Gastroesophageal sphincter (tissue), 4 donors: ENCODE results near the gene R3HDM2. TPM values are rescaled to one million over a fixed set of nuclear protein-coding genes. Genes with fewer than 3 reads are reported as not detected.

Experiments used
- ATAC-seq: fragments of 150-250 bp; one replicate; pipeline ENCODE4 v1.9.1; 2016; ENCODE audit warnings: mild to moderate bottlenecking, moderate library complexity
- H3K27ac ChIP-seq, 4 donors: fragments of 200-600 bp; sonication (generic) in 3 of 4; 1 replicate in 3 of 4; 2 replicates in 1 of 4; pipeline ENCODE4 v1.5.1; 2016 to 2019
- H3K27me3 ChIP-seq: fragments of 200-600 bp; sonication (generic); one replicate; pipeline ENCODE4 v1.5.1; 2019
- H3K36me3 ChIP-seq, 2 donors: fragments of 200-600 bp; sonication (generic); one replicate each; pipeline ENCODE4 v1.5.1; 2019; ENCODE audit warnings: control low read depth in 1 of 2
- H3K4me1 ChIP-seq, 3 donors: fragments of 200-600 bp; sonication (generic); 1 replicate in 2 of 3; 2 replicates in 1 of 3; pipeline ENCODE4 v1.5.1; 2016 to 2019; ENCODE audit warnings: control low read depth in 2 of 3
- H3K4me3 ChIP-seq, 2 donors: fragments of 200-600 bp; sonication (generic); one replicate each; pipeline ENCODE4 v1.5.1; 2019; ENCODE audit warnings: mild to moderate bottlenecking in 1 of 2, moderate library complexity in 1 of 2
- H3K9me3 ChIP-seq, 3 donors: fragments of 200-600 bp; sonication (generic); one replicate each; pipeline ENCODE4 v1.5.1; 2017 to 2019; ENCODE audit warnings: control low read depth in 2 of 3
- CTCF ChIP-seq, 4 experiments: fragments of 200-600 bp in 2 of 4; fragments of 450-650 bp in 2 of 4; sonication (generic) in 1 of 4; IDR thresholded peaks; one replicate each; pipeline ENCODE4 v1.5.1; 2017 to 2019; ENCODE audit warnings: antibody characterized with exemption in 4 of 4, mild to moderate bottlenecking in 2 of 4, moderate library complexity in 2 of 4
- EP300 ChIP-seq: sonication (generic); formaldehyde crosslinking; IDR thresholded peaks from one replicate; pipeline ENCODE4 v1.6.1; 2017; ENCODE audit warnings: antibody characterized with exemption, mild to moderate bottlenecking
- POLR2A ChIP-seq, 2 donors: fragments of 450-650 bp; IDR thresholded peaks; one replicate each; pipeline ENCODE4 v1.6.1; 2017; ENCODE audit warnings: antibody characterized with exemption in 2 of 2, mild to moderate bottlenecking in 2 of 2, moderate library complexity in 1 of 2
- POLR2AphosphoS5 ChIP-seq: sonication (generic); formaldehyde crosslinking; IDR thresholded peaks from one replicate; pipeline ENCODE4 v1.6.1; 2017; ENCODE audit warnings: antibody characterized with exemption
- WGBS, 2 donors: methylation state at CpG; one replicate each; pipeline ENCODE4 v1.1.5; 2018; ENCODE audit warnings: low coverage in 1 of 2; 5-methylcytosine and 5-hydroxymethylcytosine counted together
- total RNA-seq, 4 donors: library from RNA; depleted of rRNA; stranded (reverse); fragments of >200 nt; gene quantifications; one replicate each; pipeline ENCODE4 v1.1.0, GENCODE V29; 2016

R3HDM2 gene
- 10 to 100 TPM; 38.0 to 60.1 (median 45.9) TPM for total RNA-seq

DNA sequence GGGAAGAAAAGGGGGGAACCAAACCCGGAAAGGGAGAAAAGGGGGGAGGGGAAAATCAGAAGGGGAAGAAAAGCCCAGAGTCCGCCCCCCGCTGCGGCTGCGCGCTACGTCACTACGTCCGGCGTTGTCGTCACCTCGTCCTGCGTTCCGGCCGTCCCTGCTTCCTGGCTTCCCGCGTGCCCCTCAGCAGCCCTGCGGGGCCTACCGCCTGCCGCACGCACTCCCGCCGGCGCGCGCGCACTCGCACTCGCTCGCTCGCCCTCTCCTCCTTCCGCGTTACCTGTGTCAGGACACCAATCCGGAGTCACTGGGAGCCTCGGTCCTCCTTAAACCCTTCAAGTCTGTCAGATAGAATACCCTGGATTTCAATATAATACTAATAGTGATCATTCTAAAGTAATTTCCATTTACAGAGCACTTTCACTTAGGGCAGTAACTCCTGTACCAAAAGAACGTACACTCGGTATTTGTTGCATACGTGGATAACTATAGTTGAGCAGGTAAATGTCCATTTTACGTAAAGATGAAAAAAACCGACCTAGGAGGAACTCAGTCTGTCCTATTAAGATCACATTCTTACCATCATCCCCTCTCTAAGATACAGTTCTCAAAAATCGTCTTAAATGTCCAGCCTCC, at the start of gene R3HDM2:
Gene R3HDM2, minus strand, starts transcription at position 113 of the 636 bp plus-strand sequence. CDS start 120,615 bp downstream, outside the sequence.
- H3K36me3 ChIP-seq, result no peaks in the 10 kb centered on the region
- 4 to 6% methylated on average over 11 to 15 of the region's 41 CpGs for WGBS, 2 donors
- H3K27me3 ChIP-seq, result no peaks in the 10 kb centered on the region
- no peaks in the 10 kb centered on the region for H3K9me3 ChIP-seq
- peak within 1 kb of the TSS; percentile 84 to 87 for H3K4me3 ChIP-seq
- ATAC-seq, result peak; percentile 99
- peak; percentile 88 to 92 for TF ChIP-seq POLR2A (IDR thresholded peaks at IDR 0.05)
- TF ChIP-seq CTCF (IDR thresholded peaks at IDR 0.05), result peak in 1 of 4 experiments; percentile 3
- TF ChIP-seq EP300, result no peak
- TF ChIP-seq POLR2AphosphoS5, result peak; percentile 97
- peaks cover 0 to 21% (median 5%) of the 10 kb centered on the region in 3 donors for H3K4me1 ChIP-seq
- peak within 1 kb of the TSS; percentile 90 to 98 (median 98) for H3K27ac ChIP-seq

DNA sequence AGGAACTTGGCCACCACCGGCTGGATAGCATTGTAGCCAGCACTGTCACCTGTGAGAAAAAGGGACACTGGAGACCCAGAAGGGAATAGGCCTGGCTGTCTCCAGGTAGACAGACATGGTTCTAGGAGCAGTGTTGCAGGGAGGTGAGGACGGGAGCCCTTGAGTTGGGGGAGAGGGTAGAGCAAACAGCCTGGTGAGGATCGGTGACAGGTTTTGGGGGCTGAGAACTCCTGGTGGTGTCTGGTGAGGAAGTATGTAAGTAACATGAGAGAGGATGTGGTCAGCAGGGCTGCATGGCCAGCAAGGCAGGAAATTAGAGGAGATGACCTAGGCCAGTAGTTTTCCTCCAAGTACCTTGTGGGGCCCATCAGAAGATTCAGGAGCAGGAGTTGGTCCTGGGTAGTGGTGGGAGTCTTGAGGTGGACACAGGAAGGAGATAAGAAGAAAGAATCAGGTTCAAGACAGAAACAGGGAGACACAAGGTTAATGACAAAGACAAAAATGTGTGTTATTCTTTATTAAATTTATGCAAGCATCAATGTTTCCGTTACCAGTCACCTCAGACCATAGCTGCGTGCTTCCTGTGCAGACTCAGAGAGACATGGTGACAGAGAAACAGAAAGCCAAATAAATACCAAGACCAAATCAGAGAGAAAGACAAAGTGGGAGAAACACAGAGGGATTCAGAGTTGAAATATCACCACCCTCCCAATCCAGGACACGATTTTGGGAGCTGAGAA, 48.7 kb upstream of the R3HDM2 start, which contains the start of gene ARHGAP9:
Gene ARHGAP9, minus strand, starts transcription at position 491 of the 740 bp plus-strand sequence. Its CDS starts 460 bp downstream, at position 31.
- H3K27me3 ChIP-seq, result peaks cover 82% of the 10 kb centered on the region
- H3K9me3 ChIP-seq, result no peaks in the 10 kb centered on the region
- ATAC-seq, result no peak
- WGBS, 2 donors, result 59 to 61% methylated on average over 5 of the region's 6 CpGs
- no peak for TF ChIP-seq EP300
- no peak for TF ChIP-seq POLR2AphosphoS5
- no peak for TF ChIP-seq POLR2A (IDR thresholded peaks at IDR 0.05)
- no peak for TF ChIP-seq CTCF (IDR thresholded peaks at IDR 0.05)
- peaks cover 0 to 17% (median 7%) of the 10 kb centered on the region in 3 donors for H3K4me1 ChIP-seq
- no peak within 1 kb of the TSS for H3K4me3 ChIP-seq
- H3K27ac ChIP-seq, result peak within 1 kb of the TSS in 3 of 4 donors; percentile 43 to 54 (median 50)
- no peaks in the 10 kb centered on the region for H3K36me3 ChIP-seq

- H3K27ac ChIP-seq, result peak overlapping the region in 3 of 4 donors; percentile 43 to 54 (median 50)
- no peak overlapping the region for H3K4me3 ChIP-seq
- ATAC-seq, result no peak
- WGBS, 2 donors, result 83 to 89% methylated on average over 5 of the region's 10 CpGs
- peaks cover 0 to 17% (median 7%) of the 10 kb centered on the region in 3 donors for H3K4me1 ChIP-seq
- no peaks in the 10 kb centered on the region for H3K36me3 ChIP-seq
- no peaks in the 10 kb centered on the region for H3K9me3 ChIP-seq
- TF ChIP-seq POLR2A (IDR thresholded peaks at IDR 0.05) (no peak), EP300 (no peak), CTCF (IDR thresholded peaks at IDR 0.05) (no peak), POLR2AphosphoS5 (no peak)
- peaks cover 87% of the 10 kb centered on the region for H3K27me3 ChIP-seq
Measured at GRCh38 chr12:57479043-57479375, 48.2 kb upstream of the R3HDM2 start.

DNA sequence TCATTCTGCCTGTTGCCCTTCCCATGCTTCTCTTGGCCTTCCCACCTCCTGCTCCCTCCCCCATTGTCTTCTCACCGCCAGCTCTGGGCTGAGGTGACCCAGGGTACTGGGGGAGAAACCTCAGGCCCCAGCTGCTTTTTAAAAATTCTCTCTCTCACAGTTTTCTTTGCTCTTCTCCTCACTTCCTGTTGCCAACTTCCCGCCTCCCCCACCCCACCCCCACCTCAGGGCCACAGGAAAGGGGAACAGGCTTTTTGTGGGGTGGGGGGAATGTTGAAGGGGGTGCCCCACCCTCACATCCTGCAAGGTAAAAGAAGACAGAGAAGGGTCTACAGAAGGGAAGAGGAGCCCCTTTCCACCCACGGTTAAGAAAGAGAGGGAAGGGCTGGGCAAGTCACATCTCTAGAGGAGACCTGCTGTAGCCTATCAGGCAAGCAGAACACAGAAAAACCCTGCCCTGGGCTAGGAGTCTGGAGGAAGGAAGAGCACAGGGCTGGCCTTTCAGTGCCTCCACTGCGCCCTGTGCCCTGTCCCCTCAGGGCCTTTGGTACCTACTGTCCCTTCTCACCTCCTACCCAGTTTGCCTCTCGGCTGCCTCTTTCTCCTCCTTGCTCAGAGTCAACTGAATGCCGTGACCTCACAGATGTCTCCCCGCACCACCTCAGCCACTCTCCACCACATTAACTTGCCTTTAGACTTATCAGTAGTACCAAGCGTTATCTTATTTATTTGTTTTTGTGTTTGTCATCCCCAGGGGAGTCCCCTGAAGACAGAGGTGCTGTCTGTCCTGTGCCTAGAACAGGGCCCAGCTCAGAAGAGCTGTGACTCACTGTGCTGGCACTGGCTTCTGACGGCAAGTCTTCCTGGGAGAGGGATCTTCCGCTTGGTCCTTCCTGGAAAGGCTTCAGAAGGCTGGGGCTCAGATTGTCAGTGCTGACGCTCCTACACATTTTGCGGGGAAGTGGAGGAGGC, 47.2 kb upstream of the R3HDM2 start:
- H3K4me3 ChIP-seq, result peak overlapping the region in 1 of 2 donors; percentile 48
- H3K4me1 ChIP-seq, result peaks cover 0 to 17% (median 7%) of the 10 kb centered on the region in 3 donors
- no peak for ATAC-seq
- H3K36me3 ChIP-seq, result no peaks in the 10 kb centered on the region
- H3K9me3 ChIP-seq, result no peaks in the 10 kb centered on the region
- H3K27me3 ChIP-seq, result peaks cover 97% of the 10 kb centered on the region
- WGBS, 2 donors, result 51 to 62% methylated on average over 4 to 7 of the region's 12 CpGs
- TF ChIP-seq POLR2A (IDR thresholded peaks at IDR 0.05) (no peak), EP300 (no peak), CTCF (IDR thresholded peaks at IDR 0.05) (no peak), POLR2AphosphoS5 (no peak)
- peak overlapping the region in 3 of 4 donors; percentile 31 to 54 (median 50) for H3K27ac ChIP-seq
